Inferior parietal cortex (tissue), 1 donor: Measurements from ENCODE around the gene USP14.

ENCODE experiments used
- DNase-seq: peaks from one replicate; pipeline ENCODE4 v3.0.0-alpha.2; 2016; ENCODE audit errors: extremely low spot score

The USP14 gene

GRCh38 chr18:159933-160332 is 1.6 kb downstream of the USP14 start:
- DNase-seq = no peak

DNA sequence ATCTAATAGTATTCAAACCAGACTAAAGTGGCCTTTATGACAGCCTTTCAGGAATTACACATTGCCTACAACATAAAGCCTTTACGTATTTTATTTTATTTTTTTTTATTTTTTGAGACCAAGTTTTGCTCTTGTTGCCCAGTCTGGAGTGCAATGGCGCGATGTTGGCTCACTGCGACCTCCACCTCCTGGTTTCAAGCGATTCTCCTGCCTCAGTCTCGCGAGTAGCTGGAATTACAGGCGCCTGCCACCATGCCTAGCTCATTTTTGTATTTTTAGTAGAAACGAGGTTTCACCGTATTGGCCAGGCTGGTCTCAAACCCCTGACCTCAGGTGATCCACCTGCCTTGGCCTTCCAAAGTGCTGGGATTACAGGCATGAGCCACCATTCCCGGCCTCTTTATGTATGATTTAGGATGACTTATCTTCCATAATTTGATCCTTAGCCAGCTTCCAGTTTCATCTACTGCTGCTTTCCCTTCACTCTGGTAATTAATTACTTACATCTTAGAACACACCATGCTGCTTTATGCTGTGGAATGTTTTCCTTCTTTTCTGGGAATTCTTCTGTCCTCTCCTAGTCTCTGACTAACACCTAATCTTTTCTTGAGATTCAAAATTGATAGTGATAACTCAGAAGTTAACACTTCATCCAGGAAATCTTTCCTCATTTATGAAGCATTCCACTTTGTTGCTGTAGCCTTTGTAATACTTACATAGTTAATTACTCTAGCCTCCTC is 2.6 kb downstream of the USP14 start:
- DNase-seq = no peak

- DNase-seq = no peak
Measured at GRCh38 chr18:172361-172760, 14.0 kb downstream of the USP14 start.

DNA sequence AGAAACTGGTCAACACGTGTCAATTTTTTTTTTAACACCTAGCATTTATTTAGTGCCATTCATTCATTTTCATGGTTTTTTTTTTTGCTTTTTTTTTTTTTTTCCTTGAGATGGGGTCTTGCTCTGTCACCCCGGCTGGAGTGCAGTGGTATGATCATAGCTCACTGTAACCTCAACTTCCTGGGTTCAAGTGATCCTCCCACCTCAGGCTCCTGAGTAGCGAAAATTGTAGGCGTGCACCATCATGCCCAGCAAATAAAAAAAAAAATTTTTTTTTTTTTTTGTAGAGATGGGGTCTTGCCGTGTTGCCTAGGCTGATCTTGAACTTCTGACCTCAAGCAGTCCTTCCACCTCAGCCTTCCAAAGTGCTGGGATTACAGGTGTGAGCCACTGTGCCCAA is 21.1 kb downstream of the USP14 start:
- DNase-seq = no peak

GRCh38 chr18:181711-182110 is 23.4 kb downstream of the USP14 start:
- no peak for DNase-seq

DNA sequence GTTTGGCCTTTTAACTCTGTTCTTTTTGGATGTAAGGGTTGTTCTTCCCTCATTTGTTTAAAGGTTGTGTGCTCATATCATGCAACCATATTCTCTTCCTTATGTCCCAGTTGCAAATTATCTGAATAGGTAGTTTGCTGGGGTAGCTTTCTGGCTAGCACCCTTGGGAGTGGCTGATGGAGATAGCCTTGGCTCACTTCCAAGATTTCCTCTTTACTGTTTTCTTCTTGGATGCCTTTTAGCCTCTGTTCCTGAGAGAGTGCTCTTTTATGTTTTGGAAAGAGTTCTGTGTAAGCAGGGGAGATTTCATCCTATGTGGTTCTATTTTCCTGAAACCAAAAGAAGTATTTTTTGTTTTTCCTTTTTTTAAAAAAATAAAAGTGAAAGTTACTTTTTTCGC is 25.4 kb downstream of the USP14 start:
- DNase-seq = no peak

- DNase-seq = no peak
Measured at GRCh38 chr18:189254-189653, 30.9 kb downstream of the USP14 start.

GRCh38 chr18:191725-192124 is 33.4 kb downstream of the USP14 start:
- no peak for DNase-seq

GRCh38 chr18:192801-193200 is 34.4 kb downstream of the USP14 start:
- no peak for DNase-seq

DNA sequence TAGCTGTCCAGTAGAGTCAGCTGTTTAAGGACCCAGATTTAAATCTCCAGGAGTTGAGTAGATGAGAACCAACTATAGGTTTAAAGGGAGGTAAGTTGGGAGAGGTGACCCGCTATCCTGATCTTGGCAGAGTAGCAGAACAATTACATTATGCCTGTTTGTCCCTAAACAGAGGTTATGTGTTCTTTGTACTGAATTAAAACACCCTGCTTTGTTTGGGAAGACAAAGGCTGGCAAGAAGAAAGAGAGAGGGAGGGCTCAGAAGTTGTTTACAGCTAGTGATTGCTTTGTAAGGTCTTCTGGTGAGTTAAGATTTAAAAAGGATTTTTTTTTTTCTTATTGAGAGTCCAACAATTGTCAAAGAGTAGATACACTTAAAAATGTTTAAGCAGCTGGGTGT is 37.3 kb downstream of the USP14 start:
- no peak for DNase-seq

- no peak for DNase-seq
Measured at GRCh38 chr18:199214-199613, 40.9 kb downstream of the USP14 start.

GRCh38 chr18:199768-200167 is 41.4 kb downstream of the USP14 start:
- DNase-seq = no peak

- no peak for DNase-seq
Measured at GRCh38 chr18:210075-210474, 51.7 kb downstream of the USP14 start.

DNA sequence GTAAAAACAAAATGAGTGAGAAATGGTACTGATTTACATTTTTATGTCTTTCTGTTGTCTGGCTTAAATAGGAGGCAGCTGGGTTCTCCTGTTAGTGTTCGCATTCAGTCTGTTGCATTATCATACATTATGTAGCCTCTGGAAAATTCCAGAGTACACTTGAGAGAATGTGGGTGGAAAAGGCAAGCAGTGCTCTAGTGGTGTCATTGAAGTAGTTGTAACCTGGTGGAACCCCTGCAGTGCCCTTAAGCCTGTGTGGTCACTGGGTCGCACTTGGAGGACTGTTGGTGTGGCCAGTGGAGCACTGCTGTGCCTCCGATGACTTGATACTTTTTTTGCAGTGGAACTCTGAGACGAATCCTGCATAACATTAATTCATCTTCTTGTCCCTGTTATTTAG is 52.4 kb downstream of the USP14 start:
- DNase-seq = no peak

GRCh38 chr18:211582-211981 is 53.2 kb downstream of the USP14 start:
- DNase-seq = no peak

DNA sequence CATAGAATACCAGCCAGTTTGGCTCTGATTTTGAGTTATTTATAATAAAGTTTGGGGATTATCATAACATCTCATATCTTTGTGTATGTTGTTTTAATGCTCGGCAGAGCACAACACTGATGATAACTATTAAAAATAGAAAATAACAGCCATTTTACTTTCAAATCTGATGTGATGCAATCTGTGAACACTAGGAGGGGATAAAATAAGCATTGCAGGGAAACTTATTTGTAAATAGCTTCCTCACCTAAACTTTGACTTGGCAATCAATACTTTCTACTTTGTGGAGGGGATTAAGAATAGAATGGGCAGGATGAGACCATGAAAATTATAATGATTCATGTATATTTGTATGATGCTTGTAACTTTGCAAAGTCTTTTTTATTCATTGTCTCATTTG is 54.4 kb downstream of the USP14 start:
- no peak for DNase-seq

GRCh38 chr18:213505-213904 is 55.1 kb downstream of the USP14 start:
- no peak for DNase-seq

DNA sequence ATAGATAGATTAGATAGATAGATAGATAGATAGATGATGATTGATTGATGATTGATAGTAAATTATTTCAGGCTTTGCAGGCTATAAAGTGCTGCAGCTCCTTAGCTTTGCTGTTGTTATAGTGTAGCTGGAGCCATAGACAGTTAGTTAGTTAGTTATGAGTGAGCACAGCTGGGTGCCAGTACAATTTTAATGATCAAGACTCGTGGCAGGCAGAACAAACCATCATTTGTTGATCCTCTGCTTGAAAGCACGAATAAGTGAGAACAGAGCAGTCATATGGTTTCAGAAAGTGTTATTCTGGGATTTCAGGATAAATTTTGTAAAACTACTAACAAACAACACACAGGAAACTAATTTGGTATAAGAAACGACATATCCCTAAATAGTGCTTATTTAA is 55.6 kb downstream of the USP14 start:
- no peak for DNase-seq

- no peak for DNase-seq
Measured at GRCh38 chr18:215448-216010, 57.2 kb downstream of the USP14 start.

- DNase-seq = no peak
Measured at GRCh38 chr18:217532-218336, 59.4 kb downstream of the USP14 start.

GRCh38 chr18:220708-221107 is 62.4 kb downstream of the USP14 start:
- DNase-seq = no peak

GRCh38 chr18:225745-226144 is 67.4 kb downstream of the USP14 start:
- no peak for DNase-seq

DNA sequence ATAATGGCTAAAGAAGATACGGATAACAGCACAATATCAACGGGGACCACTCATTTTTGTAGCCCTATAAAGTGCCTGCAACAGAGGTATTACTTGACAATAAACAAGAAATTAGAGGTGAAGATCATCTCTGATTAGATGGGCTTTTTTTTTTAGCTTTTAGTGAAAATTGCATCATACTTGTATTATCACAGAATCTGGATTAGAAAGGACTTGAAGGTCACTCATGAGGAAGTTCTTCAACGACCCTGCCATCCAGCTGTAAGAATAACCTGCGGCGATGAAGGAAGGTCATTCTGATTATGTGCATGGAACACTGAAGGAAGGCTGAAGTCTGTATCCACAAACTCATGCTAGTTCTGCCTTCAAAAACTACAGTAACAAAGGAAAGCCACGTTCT is 69.0 kb downstream of the USP14 start:
- no peak for DNase-seq
